Iris pigment epithelial cell (primary cell): ENCODE data around the gene PDP2.

ENCODE experiments used
- DNase-seq: peaks from one replicate; pipeline ENCODE4 v3.0.0-alpha.2; 2011; ENCODE audit warnings: low read depth

Gene PDP2

DNA sequence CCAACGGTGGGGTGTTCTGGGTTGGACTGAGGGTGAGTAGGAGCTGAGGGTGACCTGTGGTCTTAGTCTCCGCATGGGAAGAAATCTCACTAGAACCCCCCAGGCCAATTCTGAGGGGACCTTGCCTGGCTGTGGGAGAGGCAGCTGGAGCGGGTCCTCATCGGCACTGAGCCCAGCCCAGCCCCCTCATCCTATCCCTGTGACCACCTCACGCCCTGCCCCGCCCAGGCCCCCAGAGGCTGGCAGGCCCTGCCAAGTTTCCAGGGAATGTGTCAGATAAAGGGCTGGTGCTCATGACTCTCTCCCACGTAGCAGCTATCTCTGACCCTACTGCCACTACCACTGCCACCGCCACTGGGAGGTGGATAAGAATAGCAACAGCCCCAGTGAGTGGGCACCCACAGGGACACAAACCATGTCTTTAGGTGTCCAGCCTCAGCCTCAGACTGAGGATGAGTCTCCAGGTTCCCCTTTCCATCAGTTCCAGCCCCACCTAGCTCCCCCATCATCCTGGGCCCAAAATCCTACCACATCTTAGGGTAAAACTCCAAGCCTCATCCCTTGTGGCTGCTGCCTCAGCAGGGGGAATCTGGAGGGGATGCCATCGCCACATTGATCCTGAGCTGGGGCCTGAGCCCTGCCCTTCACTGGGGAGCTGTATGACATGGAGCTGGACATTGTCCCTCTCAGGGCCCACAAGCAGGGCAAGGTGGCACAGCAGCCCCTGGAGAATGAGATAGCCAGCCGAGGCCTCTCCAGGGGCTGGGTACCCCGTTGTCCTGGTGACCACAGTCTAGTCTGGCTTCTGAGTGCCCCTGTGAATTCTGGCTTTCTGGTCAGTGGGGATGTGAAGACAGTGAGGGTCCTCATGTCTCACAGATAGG is 23.5 kb downstream of the PDP2 start:
- DNase-seq, result no peak

DNA sequence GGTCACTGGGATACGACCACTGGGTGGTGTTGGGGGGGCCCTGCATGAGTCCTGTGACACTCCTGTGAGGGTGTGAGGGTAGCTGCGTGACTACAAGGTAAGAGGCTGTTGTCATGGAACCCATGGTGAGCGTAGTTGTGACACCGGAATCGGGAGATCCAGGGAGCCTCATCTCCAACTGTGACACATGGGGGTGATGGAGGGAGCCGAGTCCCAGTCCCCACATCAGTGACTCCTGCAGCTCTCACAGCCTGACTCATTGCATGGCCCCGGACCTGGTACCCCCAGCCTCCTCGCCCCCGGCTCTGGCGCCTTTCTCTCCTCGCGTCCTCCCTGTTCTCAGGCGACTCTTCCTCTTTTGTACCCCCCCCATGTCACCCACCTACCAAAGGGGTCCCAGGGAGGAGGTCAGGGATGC is 24.1 kb downstream of the PDP2 start:
- no peak for DNase-seq

DNA sequence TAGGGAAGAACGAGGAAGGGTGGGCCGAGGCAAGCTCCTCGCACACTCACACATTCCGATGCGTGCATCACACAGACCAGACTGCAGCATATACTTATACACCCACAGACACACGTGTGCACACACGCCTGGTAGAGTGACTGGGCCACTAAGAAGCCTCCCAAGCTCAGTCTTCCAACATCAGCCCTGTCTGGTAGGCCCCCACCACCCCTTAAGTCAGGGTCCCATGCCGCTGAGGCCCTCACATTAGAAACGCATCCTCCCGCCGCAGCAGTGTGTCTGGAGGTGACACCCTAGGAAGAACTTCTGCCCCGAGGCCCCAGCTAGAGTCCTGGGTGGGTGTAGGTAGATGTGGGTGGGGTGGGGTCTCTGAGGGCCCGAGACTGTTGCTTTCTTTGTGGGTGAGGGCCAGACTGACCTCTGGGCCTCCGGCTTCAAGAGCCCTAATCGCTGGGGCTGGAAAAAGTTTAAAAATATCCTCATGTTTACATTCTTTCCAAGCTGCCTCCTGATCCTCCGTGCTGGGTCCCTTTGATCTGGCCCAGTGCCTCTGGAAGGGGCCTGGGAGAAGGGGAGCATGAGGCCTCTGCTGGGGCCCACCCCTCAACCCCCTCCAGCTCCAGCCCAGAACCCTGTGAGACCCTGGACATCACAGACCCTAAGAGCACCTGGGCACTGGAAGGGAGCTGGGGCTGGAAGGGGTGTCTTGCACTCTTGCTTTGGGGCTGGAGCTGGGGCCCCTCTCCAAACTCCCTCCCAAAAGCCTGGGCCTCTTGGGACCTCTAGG is 24.7 kb downstream of the PDP2 start:
- no peak for DNase-seq

DNA sequence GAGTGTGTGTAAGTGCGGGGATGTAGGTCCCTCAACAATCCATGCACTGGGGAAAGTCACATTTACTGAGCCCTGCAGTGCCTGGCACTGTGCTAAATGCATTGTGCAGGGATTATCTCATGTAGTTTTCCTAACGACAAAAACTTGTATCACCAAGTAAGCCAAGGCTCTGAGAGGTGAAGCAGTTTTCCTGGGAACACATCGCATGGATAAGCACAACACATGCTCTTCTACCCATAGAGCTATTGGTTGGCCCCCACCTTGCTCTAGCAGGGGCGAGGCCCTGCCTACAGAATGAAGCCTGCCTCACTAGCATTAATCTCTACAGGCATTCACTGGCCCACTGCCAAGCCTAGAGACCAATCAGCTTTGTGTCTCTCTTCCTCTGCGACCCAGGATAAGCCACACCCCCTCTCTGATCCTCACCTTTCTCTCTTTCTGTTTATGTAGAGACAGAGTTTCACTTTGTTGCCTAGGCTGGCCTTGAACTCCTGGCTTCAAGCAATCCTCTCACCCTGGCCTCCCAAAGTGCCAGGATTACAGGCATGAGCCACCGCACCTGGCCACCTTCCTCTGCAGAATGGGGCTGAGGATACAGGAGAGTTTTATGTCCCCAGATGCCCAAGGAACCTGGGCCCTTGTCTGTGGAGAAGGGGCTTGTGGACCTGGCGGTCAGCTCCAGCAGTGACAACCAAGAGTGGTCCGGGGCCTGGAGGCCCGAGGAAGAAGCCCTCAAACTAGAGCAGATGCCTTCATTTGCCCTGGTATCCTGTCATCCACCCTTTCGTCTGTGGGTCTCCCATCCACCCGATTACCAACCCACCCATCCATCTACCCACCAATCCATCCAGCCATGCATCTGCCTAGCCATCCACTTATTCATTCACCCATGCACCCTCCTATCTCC is 25.6 kb downstream of the PDP2 start:
- DNase-seq, result no peak

DNA sequence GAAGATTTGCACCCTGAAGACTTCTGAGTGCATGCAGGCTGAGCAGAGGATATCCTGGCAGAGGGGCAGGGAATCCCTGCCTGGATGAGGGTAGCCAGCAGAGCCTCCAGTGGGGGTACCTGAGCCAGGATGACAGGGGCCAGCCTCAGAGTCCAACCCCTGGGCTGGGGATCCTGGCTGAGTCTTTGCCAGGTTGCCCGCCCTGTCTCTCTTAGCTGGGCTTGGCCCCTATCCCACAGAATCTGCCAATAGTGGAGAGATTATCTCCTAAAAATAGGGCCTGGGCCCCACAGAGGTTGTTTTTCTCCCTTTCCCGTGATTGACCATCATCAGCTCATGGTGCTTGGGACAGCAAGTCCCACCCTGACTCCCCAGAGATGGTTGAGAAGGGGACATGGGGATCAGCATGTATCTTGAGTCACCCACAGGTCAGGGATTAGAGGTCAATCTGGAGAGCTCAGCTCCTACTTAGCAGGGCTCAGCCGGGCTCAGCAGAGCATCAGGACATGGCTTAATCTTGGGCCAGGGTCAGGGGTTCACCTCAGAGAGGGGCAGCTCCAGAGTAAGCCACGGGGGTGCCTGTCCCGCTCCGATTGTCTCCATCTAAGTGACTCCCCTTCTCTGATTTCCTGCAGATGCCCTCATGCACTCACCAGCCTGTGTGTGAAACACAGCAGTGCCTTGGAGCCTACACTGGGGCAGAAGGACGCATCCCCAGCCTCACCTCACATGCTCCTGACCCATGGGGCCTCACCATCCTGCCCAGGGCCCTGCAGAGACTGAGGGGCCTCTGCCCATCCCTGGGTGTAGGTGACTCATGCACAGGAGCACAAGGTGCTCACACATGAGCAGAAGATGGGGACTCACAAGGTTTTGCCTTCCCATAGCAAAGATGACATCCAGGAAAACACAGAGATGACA is 26.9 kb downstream of the PDP2 start:
- DNase-seq, result no peak

DNA sequence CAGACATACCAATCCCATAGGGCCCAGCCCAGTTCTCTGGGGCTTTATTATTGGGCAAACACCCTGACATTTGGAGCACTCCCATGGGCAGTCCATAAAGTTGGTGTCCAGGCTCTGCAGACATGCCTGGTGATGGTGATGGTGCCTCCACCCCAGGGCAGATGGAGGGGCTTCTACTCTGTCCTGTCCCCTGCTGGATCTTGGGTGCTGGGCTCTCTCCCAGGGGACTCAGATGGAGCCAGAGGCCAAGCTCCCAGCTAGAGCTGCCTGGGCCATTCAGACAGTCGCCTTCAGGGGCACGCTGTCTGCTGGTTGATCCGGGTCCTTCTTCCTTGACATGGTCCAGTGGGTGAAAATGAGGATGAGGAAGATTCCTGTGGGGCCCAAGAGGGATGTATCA is 27.8 kb downstream of the PDP2 start:
- DNase-seq, result no peak

DNA sequence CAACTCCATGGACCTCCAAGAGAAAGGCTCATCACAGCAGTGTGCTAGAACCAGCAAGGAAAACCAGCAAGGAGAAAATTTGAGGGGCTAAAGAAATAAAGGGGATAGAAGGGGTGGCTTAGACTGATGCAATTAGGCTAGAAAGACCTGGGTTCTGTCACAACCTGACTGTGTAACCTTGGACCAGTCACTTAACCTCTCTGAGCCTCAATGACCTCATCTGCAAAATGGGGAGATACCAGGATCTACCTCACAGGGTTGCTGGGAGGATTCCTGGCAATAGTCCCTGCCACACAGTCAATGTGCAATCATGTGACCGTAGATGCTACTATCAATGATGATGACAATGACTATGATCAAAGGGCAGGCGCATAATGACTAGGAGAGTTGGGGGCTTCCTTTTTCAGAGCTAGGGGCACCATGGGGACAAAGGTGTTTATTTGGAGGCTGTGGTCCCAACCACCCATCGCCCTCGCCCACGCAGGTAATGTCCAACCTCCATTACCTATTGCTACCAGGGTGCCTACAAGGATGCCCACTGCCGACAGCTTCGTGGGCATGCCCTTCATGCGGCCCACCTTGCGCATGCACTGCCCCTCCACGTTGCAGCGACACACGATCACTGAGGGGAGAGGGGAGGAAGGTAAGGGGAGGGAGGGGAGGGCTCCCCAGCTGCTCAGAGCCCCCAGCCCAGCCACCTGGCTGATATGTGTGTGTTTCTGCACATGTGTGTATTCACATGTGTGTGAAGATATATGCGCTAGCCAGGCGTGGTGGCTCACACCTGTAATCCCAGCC is 28.6 kb downstream of the PDP2 start:
- DNase-seq, result no peak

DNA sequence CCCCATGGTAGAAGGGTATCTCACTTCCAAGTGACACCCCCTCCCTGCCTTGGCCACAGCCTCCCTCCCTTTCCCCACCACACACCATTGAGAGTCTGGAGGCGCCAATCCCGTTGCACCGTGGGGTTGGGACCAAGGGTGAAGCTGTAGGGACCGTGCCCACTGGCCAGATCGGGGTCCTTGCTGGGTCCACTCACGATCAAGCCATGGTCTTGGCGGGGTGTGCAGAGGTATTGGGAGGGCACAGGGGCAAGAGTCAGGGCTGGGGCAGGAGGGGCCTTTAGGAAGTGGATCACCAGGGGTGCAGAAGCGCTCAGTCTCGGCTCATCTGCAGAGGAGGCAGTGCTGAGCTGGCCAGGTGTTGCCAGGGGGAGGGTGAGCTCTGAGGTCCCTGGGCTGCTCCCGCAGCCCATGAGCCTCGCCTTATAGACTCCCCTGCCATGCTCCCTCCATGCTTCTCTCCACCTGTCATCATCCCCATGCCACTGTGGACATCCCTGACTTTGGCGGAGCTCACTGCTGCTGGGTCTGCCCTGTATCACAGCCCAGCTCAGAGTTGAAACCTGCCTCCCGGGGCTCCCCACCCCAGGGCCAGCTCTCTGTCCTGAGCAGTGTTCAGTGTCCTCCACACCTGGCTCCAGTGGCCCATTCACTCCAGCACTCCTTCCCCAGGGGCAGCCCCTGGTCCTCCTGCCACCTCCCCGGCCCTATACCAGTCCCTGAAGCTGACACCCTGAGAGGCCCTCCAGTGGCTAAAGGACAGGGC is 30.0 kb downstream of the PDP2 start:
- DNase-seq, result no peak

DNA sequence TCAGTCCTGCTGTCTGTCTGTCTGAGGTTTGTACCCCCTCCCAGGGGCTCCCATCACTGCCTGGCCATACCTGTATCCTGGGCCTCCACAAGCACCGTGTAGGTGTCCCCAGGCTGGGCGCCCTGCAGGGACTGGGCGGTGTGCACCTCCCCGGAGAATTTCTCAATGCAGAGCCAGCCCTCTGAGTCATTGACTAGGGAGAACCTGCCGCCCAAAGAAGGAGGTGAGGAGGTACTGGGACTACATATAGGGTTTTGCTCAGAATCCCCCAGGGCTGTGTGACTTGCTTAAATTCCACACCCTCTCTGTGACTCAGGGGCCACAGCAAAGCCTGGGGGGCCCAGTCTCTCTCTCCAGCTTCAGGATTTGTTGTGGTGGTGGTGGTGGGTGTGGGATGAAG is 30.8 kb downstream of the PDP2 start:
- no peak for DNase-seq

DNA sequence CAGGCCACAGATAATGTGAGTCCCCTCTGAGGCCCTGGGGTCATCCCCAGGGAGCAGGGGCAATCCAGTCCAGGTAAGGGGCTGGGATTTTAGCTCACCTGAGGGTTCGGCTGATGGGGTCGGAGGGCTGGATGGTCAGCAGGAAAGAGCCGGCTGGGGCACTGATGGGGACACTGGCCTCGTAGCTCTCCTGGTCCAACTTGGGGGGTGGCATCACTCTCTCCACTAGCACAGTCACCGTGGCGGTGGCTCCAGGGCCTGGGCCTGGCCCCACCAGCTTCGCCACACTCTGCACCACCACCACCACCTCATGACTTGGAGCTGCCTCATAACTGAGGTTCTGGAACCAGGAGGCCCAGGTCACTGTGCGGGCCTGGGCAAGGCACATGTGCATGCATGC is 31.5 kb downstream of the PDP2 start:
- DNase-seq, result no peak

DNA sequence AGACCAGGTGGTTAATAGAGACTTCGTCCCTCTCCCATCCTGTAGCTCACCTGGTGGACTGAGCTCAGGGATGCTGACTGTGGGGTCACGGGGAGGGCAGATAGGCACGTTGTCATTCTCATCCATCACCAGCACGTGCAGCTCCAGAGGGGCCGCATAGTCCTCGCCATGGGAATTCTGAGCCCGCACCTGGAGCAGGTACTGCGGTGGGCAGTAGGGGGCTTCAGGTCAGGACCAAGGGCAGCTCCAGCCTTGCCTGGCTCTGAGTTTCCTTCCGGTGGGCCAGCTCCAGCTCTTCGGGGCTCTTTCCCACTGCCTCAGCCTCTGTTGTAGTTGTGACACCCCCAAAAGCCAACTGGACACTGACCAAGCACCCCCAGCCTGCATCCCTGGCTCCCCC is 32.8 kb downstream of the PDP2 start:
- no peak for DNase-seq

DNA sequence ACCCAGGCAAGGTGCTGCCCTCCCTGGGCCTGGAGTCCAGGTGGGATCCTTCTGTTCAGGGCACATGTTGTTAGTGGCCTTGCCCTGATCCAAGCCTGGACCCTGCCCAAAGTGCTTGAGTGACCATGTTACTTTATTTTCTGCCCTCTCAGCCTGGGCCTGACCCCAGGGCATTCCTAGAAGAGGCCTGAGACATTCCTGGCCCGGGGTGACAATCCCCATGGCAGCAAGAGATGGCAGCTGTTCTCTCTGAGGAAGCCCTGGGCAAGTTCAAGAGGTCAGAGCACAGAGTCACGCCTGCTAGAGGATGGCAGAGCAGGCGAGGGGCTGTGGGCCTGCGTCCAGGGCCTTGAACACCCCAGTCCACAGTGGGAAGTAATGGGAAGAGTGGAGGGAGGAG is 33.4 kb downstream of the PDP2 start:
- no peak for DNase-seq

DNA sequence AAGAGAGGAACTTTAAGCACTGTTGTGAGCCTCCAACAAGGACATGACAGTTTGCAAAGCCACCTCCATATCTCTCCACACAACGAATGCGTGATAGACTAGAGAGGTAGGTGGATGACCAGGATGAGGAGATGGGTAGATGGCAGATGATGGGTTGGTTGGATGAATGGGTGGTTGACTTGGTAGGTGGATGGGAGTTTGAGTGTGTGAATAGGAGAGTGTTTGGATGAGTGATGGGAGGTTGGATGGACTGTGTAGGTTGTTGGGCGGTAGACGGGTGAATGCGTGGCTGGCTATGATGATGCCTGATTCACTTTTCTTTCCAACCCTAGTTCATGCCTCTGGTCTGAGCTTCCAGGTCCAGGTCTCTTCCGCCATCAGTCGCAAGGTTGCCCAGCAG is 34.2 kb downstream of the PDP2 start:
- no peak for DNase-seq

DNA sequence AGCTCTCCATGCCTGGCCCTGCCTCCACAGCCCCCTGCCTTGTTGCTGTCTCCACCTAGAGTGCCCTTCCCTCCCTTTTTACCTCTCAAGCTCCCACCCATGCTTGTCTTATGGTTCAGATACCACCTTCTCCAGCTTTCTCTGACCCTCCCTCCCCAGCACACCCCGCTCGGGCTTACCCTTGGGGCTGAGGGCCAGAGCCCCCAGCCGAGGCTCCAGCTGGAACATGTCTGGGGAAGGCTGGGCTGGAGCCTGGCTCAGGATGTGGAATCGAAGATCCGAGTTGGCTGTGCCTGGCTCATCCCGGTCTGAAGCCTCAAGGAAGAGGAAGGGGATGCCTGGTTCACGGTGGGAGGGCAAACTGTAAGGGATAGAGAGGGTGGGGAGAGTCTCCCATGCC is 34.7 kb downstream of the PDP2 start:
- no peak for DNase-seq

DNA sequence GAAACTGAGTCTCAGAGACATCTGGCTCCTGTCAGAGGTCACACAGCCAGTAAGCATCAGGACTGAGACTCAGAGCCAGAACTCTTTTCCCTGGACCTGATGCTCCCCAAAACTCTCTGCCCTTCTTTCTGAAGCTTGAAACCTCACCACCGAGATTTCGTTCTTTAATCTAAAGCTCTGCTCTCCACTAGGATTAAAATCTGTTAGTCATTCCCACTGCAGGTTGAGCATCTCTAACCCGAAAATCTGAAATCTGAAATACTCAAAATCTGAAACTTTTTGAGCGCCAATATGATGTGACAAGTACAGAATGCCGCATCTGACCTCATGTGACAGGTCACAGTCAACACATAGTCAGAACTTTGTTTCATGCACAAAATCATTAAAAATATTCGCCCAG is 36.2 kb downstream of the PDP2 start:
- DNase-seq, result no peak

DNA sequence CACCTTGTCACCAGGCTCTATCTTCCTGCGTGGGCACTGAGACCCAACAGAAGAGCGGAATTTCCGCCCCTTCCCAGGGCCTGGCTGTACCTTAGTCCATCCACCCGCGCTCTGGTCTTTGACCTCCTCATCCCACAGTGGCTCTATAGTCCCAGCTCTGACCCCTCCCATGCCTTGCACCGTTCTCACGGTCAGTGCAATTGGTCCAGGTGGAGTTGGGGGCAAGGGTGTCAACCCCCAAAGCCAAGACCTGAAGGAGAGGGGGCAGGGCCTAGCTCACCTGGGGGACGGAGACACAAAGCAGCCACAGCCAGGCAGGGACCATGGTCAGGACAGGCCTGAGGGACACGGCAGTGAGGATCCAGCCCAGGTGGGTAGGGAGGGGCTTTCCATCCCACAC is 37.4 kb downstream of the PDP2 start:
- DNase-seq, result no peak

DNA sequence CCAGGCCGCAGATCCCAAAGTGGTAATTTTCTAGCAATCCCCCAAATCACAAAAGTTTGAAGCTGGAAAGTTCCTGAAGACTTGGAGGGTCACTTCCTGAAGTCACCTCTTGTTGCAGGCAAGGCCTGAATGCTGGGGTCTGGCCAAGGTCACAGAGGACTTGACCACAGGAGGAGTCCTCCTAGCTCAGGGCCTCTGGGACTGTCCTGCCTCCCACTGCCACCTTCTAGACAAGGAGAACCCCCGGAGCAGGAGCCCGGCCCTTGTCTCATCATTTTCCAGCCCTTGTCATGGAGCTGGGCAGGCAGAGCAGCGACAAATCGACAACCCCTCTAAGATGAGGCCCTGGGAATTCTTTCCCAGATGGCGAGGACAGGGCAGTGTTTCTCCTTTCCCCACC is 38.0 kb downstream of the PDP2 start:
- DNase-seq, result no peak

DNA sequence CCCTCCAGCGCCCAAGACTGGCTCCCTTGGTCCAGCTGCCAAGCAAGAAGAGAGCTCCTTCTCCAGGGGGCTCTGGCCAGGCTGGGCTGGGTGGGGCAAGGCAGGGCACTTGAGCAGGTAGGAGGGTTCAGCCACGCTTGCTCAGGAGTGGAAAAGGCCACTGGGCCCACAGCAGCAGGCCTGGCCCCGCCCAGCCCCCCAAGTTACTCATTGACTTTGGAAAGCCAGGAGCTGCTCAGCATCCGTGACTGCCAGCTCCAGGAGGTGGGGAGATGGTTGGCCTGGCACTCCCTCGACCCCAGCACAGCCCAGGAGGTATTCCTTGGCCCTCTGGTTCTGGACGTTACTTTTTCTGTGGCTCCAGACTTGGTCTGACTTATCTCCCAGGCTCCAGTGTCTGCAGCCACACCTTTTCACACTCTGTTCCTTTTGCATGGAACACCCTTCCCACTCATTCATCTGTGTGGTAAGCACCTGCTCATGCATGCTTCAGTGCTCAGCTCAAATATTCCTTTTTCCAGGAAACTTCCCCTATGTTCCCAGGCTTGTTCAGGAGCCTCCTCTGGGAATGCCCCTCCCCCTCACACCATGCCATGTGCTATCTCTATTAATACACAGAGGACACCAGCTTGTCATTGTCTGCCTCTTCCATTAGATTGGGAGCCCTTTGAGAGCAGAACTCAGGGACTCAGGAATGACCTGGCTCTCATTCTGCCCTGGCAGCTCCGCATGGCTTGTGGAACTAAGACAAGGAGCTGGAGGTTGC is 38.7 kb downstream of the PDP2 start, which contains the start of gene CDH16:
CDH16 (minus strand) TSS at position 83 of the 766 bp plus-strand sequence. CDS start 820 bp downstream, outside the sequence.
- no peak for DNase-seq
